Brain pericyte (primary cell): ENCODE measurements around the gene ABHD1.
"Not testable (repeated sequence)": the region's sequence is repeated elsewhere in the genome, so short reads cannot be mapped to it uniquely, and the experiment has no call there.

Experiments used
- DNase-seq: peaks from one replicate; pipeline ENCODE4 v3.0.0-alpha.2; 2012; ENCODE audit warnings: low read depth, low spot score

ABHD1 gene

DNA sequence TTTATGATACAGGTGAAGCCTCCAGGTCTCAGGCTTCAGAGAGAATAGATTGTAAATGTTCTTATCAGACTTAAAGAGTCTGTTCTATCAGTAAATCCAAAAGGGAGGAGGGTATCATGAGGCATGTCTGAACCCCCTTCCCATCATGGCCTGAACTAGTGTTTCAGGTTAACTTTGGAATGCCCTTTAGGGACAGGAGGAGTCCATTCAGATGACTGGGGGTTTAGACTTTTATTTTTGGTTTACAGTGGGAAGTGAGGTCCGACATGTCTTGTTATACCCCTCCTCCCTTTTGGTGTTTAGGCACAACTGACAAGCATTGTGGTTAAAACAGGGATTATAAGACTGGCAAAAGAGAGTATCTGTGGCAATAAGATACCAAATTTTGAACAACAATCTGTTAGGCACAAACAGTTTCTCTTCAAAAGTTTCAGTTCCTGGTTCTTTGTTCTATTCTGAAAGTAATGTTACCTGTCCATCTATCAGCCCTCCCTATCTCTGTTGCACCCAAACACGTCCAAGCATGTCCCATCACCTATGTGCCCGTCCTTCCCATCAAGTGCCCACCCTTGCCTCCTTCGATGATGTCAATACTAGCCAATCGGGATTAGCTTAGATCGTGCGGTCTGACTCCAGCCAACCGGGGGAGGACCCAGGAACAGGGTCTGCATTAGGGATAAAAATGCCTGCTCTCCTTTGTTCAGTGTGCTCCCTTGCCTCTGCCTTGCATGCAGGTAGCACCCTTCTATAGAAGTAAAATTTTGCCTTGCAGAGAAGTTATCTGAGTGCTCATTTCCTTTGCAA is 41.5 kb downstream of the ABHD1 start:
- DNase-seq: no peak

DNA sequence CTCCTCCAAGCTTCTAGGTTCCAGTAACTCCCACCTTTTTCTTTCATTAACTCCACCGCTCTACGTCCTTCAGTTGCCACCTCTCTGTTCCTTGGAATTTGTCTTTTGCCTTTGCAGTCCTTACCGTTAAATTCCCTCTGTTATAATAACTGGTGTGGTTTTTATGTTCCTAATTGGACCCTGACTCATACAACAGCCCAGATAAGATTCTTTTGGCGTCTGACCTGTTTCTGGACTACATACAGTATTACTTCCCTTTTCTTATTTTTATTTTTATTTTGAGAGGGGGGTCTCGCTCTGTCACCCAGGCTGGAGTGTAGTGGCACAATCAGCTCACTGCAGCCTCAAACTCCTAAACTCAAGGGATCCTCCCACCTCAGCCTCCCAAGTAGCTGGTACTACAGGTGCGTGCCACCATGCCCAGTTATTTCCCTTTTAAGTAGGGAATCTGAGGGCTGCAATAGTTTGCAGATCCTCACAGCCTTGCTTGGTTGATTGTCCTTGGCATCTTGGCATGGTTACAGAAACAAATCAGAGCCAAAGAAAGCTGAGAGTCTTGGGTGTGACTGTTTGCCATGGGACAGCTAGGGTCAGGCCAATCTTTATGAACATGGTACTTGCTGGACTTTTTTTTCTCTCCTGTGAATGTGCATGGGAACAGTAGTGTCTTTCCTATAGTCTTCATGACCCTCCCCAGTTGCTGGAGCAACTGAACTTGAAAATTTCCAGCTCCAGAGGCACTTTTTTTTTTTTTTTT is 47.1 kb downstream of the ABHD1 start:
- DNase-seq: no peak

DNA sequence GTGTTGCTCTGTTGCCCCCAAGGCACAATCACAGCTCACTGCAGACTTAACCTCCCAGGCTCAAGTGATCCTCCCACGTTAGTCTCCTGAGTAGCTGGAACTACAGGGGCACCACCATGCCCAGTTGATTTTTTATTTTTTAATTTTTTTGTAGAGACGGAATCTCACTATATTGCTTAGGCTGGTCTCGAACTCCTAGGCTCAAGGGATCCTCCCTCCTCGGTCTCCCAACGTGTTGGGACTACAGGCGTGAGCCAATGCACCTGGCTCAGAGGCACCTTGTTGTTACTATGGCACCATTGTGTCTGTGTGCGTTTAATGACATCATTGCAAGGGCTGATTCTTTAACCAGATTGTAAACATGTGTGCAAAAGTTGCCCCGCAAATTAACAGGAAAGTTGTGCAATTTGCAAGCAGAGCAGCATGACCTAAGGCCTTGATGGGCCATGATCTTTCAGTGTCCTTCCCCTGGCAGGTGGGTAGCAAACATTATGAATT is 47.8 kb downstream of the ABHD1 start:
- no peak for DNase-seq

DNA sequence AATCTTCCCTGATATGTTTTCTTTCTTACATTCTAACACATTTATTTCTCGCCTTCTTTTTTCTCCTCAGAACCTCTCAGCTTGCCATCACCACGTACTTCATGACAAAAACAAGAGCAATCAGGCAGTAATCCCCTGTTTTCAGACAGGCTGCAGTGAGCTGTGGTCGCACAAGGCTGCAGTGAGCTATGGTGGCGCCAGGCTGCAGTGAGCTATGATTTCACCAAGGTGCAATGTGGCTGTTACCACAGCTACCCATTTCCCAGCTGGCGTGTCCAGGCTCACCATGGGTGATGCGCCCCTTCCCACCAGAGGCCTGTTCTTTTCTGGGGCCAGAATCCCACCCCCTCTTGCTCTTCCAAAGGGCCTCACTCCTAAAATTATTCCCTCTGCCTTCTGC is 51.0 kb downstream of the ABHD1 start:
- DNase-seq: no peak

GRCh38 chr2:27175330-27175729 is 51.7 kb downstream of the ABHD1 start:
- DNase-seq: no peak

- not testable (repeated sequence) for DNase-seq
Observed at GRCh38 chr2:27175781-27176180, 52.2 kb downstream of the ABHD1 start.

- DNase-seq: no peak
Observed at GRCh38 chr2:27177441-27178351, 54.1 kb downstream of the ABHD1 start.

DNA sequence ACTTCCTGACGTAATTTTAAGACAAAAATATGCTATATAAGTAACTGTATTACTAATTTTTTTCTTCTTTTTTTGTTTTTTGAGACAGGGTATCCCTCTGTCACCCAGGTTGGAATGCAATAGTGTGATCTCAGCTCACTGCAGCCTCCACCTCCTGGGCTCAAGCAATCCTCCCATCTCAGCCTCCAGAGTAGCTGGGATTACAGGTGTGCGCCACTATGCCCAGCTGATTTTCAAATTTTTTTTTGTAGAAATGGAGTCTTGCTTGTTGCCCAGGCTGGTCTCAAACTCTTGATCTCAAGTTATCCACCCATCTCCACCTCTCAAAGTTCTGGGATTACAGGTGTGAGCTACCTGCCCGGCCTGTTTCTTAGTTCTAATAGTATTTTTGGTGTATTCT is 54.9 kb downstream of the ABHD1 start:
- no peak for DNase-seq

GRCh38 chr2:27179344-27180000 is 55.9 kb downstream of the ABHD1 start:
- no peak for DNase-seq
